Stimulated activated CD4-positive, alpha-beta T cell treated with anti-CD3 and anti-CD28 coated beads, TNF-alpha, amount 100 ng/mL, for 24 hours (primary cell): ENCODE data around the gene PDHB.
"Not testable (repeated sequence)": the region's sequence is repeated elsewhere in the genome, so short reads cannot be mapped to it uniquely, and the experiment has no call there.

Experiments used
- DNase-seq, 3 experiments: peaks; one replicate each; pipeline ENCODE4 v3.0.0-alpha.2; 2020; ENCODE audit warnings: low read depth in 3 of 3

PDHB gene

DNA sequence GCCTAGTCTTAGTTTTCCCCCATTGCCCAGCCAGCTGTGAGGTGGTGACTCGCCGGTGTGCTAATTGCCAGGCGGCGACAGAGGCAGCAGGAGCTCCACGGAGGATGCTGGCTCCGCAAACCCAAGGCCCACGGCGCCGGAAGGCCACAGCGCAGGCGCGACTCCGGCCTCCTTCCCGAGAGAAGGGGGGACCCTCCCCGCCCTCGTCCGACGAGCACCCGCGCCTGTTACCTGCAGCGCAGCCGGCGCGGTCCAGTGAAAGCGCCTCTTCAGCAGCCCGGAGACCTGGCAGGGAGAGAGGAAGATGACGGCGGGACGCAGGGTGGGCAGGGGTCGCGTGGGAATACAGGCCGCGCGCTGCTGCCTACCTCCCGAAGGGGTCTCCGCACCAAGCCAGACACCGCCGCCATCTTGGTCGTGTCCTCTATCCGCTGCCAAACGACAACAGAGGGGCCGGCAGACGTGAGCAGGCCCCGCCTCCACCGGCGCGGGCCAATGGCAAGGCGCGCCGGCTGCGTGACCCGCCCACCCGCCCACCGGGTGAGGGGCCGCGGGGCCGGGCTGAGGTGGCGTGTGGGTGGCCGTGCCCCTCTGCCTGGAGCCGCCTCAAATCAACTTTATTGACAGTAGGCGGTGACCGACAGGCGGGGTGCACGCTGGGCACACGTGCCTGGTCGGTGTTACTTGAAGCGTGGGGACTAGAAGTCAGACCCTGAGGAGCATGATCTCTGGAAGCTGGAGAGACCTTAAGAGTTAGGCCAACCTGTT is at the start of gene PDHB:
Gene PDHB, minus strand, starts transcription at position 433 of the 768 bp plus-strand sequence. Its CDS starts 23 bp downstream, at position 410.
- DNase-seq: peak; percentile 76 to 88 (median 78)

- DNase-seq: no peak
Observed at GRCh38 chr3:58482917-58483636, 49.4 kb upstream of the PDHB start.

GRCh38 chr3:58480309-58480708 is 46.7 kb upstream of the PDHB start:
- no peak for DNase-seq

GRCh38 chr3:58478781-58479180 is 45.1 kb upstream of the PDHB start:
- no peak for DNase-seq

DNA sequence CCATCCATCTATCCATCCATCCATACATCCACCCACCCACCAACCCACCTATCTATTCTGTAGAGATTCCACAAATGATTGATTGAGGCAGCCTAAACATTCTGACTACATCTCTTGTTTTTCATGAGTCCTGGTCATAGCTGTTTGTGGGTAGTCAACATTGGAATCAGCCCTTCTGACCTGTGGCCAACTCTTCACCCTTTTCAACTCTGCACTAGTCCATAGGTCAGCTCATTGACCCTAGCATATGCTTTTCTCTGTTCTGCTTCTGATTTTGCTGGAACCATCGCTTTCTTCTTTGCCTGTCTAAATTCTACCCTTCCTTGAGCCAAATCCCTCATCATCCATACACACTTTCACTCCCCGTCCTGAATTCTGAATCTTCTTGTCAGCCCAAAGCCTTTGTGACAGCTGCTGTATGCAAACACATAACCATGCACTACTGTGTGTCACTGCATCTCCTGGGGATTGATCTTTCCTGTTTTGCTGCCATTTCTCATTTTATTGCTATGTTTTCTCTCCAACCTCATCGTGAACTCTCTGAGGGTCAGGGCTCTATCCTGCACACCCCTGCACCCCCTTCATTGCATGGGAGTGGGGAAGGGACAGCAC is 41.4 kb upstream of the PDHB start:
- no peak for DNase-seq

DNA sequence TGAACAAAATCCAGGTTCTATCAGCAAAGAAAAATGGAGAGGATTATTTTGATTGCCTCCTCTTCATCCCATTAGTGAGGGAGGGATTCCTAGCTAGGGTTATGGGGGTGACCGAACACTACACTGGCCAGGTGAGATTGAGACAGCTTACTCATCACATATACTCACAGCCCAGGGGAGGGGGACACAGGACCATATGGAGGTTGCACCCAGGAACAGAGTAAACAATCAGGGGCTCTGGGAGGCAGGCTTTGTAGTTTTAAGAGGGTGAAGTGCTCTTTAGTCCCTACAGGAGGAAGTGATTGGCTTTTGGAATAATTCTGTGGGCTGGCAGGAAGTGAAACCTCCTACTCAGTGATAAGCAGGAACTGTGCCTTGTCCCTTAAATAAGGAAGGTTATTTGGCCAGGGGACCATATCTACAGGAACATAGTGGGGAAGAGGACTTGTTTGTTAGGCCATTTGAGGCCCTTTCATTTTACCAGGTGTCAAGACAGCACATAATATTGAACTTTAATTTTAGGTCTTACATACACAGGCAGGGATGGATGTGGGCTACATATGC is 40.8 kb upstream of the PDHB start:
- no peak for DNase-seq

- no peak for DNase-seq
Observed at GRCh38 chr3:58473275-58473674, 39.6 kb upstream of the PDHB start.

GRCh38 chr3:58471025-58471887 is 37.6 kb upstream of the PDHB start:
- peak in 1 of 3 experiments; percentile 43 for DNase-seq

DNA sequence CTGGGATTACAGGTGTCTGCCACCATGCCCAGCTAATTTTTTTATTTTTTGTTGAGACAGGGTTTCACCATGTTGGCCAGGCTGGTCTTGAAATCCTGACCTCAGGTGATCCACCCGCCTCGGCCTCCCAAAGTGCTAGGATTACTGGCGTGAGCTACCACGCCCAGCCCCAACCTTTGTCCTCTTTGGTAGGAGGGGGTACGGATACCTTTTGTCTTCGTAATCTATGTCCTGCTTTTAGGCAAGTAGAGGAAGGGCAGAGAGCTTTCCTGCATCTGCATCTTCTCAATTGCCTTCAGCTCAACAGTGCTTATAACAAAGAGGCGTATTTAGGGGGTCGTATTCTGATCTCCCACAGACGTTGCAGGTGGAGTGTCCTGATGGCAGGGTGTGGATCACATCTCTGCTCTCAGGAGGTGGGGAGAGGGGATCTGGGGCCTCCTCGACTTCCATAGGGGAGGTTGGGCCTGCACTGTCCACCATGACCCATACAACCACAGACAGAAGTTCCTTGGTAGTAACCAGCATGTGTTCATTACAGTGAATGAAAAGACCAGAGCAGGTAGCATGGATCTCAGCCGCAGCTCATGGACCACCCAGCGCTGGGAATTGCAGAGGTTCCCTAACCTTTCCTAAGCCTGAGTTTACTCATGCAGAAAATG is 36.9 kb upstream of the PDHB start:
- no peak for DNase-seq

- DNase-seq: no peak
Observed at GRCh38 chr3:58469096-58469495, 35.5 kb upstream of the PDHB start.

GRCh38 chr3:58466899-58467563 is 33.4 kb upstream of the PDHB start:
- no peak for DNase-seq

DNA sequence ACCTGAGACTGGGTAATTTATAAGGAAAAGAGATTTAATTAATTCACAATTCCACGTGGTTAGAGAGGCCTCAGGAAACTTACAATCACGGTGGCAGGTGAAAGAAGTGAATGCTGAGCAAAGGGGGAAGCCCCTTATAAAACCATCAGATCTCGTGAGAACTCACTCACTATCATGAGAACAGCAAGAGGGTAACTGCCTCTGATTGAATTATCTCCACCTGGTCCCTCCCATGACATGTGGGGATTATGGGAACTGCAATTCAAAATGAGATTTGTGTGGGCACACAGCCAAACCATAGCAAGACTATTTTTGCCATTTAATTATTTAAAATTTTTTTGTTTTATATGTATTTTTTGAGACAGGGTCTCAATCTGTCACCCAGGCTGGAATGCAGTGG is 31.2 kb upstream of the PDHB start:
- DNase-seq: no peak

- DNase-seq: no peak
Observed at GRCh38 chr3:58463942-58464271, 30.3 kb upstream of the PDHB start.

- DNase-seq: peak; percentile 52 to 76 (median 66)
Observed at GRCh38 chr3:58463181-58463941, 29.7 kb upstream of the PDHB start.

DNA sequence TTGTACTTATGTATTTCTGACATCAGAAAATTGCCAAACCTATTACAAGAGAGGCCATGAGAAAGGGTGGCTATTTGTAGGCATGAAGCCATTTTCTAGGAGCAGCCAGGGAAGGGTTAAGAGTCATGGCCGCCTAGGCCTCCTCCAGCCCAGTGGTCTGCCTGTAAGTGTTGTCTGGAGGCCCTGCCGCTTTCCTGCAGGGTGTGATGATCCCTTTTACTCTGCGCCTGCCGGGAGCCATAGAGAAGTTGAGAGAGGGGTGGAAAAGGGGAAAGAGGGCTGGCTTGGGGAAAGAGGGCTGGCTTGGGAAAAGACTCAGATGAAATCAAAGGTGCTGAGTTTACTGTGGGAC is 29.2 kb upstream of the PDHB start:
- no peak for DNase-seq

GRCh38 chr3:58459160-58459559 is 25.5 kb upstream of the PDHB start:
- DNase-seq: no peak

DNA sequence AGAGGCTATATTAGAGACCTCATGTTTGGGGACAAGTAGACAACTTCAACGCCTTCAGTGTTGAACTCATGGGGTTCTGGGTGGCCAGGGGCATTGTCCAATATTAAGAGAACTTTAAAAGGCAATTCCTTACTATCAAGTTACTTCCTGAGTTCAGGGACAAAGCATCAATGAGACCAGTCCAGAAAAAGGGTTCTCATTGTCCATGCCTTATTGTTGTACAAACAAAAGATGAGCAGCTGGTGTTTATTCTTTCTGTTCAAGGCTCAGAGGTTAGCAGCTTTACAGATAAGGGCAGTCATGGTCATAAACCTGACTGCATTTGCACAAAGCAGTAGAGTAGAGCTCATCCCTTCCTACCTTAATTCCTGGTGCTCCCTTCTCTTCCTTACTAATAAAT is 18.5 kb upstream of the PDHB start:
- no peak for DNase-seq

DNA sequence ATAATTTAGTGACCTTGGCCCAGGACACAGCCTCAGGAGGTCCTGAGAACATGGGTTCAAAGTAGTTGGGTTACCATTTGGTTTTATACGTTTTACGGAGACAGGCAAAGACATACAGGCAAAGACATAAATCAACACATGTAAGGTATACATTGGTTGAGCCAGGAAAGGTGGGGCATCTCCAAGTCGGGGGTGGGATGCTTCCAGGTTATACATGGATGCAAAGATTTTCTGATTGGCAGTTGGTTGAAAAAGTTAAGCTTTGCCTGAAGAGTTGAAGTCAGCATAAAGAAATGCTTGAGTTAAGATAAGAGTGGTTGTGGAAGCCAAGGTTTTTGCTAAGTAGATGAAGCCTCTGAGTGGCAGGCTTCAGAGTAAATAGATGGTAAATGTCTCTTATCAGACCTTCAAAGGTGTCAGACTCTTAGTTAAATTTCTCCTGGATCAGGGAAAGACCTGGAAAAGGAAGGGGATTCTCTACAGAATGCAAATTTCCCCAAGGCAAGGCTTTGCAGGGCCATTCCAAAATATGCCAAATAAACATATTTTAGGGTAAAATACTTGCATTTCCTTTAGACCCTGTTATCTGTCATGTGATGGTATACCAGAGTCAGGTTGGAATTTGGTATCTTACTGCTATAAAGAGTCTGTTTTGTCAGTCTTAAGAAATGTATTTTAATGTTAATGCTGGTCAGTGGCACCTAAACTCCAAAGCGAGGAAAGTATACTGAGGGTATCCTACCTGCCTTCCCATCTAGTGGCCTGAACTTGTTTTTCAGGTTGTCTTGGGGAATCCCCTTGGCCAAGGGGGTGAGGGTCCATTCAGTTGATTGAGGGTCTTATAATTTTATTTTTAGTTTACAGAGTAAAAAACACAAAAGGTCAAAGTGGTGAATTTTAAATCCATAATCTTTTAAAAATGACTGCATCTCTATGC is 8.2 kb upstream of the PDHB start:
- DNase-seq: no peak

GRCh38 chr3:58440996-58441355 is 7.3 kb upstream of the PDHB start:
- DNase-seq: not testable (repeated sequence)
